RKO (cell line): ENCODE results near the gene HLA-F.

Experiments used
- DNase-seq: peaks from one replicate; pipeline ENCODE4 v3.0.0-alpha.2; 2016; ENCODE audit warnings: low spot score

HLA-F gene

GRCh38 chr6:29744131-29744530 is 20.9 kb downstream of the HLA-F start:
- no peak for DNase-seq

- no peak for DNase-seq
These were observed 21.4 kb downstream of the HLA-F start for GRCh38 chr6:29744621-29745020.

- no peak for DNase-seq
These were observed 22.2 kb downstream of the HLA-F start for GRCh38 chr6:29745386-29745785.

GRCh38 chr6:29745855-29746449 is 22.7 kb downstream of the HLA-F start:
- no peak for DNase-seq

GRCh38 chr6:29746846-29747687 is 23.8 kb downstream of the HLA-F start:
- no peak for DNase-seq

GRCh38 chr6:29747688-29748250 is 24.5 kb downstream of the HLA-F start:
- peak; percentile 28 for DNase-seq

- peak; percentile 92 for DNase-seq
These were observed 25.4 kb downstream of the HLA-F start for GRCh38 chr6:29748391-29749307.

GRCh38 chr6:29749308-29749662 is 26.1 kb downstream of the HLA-F start:
- no peak for DNase-seq

- DNase-seq, result no peak
These were observed 26.4 kb downstream of the HLA-F start for GRCh38 chr6:29749668-29750067.

- DNase-seq, result no peak
These were observed 27.5 kb downstream of the HLA-F start for GRCh38 chr6:29750709-29751108.

GRCh38 chr6:29751480-29751879 is 28.2 kb downstream of the HLA-F start:
- DNase-seq, result no peak

GRCh38 chr6:29752451-29753308 is 29.4 kb downstream of the HLA-F start:
- DNase-seq, result peak; percentile 97

- no peak for DNase-seq
These were observed 30.0 kb downstream of the HLA-F start for GRCh38 chr6:29753309-29753644.

- DNase-seq, result no peak
These were observed 32.1 kb downstream of the HLA-F start for GRCh38 chr6:29755295-29755871.

GRCh38 chr6:29757282-29757681 is 34.0 kb downstream of the HLA-F start:
- DNase-seq, result no peak

- no peak for DNase-seq
These were observed 34.6 kb downstream of the HLA-F start for GRCh38 chr6:29757701-29758293.

GRCh38 chr6:29758761-29759160 is 35.5 kb downstream of the HLA-F start:
- DNase-seq, result no peak

- DNase-seq, result no peak
These were observed 36.2 kb downstream of the HLA-F start for GRCh38 chr6:29759457-29759856.

GRCh38 chr6:29760328-29760727 is 37.1 kb downstream of the HLA-F start:
- DNase-seq, result no peak

- no peak for DNase-seq
These were observed 38.8 kb downstream of the HLA-F start for GRCh38 chr6:29762051-29762450.

- DNase-seq, result no peak
These were observed 39.6 kb downstream of the HLA-F start for GRCh38 chr6:29762781-29763214.
